Retina (tissue), 1 donor: ENCODE measurements around the gene DNAH10.

Experiments
- DNase-seq: peaks from one replicate; pipeline ENCODE4 v3.0.0-alpha.2; 2016

The DNAH10 gene

DNA sequence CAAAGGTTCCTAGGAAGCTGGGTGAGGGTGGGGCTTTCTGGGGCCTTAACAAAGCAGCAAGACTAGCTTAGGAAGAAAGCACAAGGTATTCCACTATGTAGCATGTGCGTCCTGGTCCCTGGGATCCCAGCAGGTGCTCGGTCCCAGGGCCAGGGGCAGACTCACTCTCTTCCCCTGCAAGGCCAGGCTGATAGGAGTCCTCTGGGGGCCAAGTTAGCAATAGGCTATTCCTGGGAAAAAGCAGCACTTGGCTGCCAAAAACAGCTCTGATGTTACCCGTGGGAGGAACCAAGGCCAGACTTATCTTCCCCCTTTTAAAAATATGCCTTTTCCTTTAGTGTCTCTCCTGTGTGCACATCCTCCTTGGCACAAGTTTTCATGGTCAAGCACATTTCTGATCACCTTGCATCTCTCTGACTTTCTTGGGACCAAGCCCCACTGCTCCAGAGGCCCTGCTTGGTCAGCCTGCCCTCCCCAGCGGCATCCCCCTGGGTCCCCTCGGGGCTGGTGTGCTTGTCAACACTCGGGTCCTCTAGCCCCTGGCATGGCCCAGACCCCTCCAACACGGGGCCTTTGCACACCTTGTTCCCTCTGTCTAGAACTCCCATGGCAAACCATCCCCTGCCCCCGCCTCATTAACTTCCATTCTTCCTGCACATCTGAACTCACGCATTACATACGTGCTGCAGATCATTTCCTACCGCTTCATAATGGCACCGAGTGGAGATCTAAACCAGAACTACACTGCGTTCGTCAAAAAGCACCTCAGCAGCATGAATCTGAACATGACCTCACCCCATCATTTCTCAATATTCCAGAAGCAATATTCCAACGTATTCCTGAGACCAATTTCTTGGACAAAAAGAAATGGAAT is 188.6 kb downstream of the DNAH10 start:
- no peak for DNase-seq

DNA sequence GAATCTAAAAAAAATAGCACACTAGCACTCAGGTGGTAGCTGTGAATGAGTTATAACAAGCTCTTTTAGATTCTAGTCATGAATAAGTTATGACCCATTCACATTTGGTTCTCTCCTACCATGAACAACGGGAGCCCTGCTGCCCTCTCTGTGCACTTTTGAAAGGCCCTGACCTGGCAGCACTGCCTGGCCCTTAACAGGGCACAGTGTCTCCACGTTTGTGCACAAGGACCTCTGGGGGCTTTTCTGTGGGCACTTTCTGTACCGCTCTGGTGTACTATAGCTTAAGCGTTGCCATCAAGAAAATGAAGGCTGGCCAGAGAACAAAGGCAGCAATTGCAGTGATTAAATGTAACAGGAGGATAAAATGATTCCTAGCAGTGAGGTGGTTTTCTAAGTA is 189.4 kb downstream of the DNAH10 start:
- DNase-seq = no peak

DNA sequence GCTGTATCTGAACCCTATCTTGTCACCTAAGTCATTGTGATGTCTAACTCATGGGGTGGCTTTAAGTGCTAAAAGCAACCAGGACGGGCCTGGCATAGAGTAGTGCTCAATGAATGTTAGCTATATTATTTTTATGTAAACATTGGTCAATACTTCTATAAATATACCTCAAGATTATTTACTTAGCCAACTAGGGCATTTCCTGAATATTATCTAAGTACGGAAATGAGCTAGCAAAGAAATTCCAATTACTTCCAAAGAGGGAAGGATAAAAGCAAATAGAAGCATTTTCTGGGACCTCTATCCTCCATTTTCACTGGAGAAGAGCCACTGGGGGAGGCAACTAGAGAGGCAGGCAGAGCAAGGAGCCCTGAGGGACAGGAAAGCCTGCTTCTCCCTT is 189.9 kb downstream of the DNAH10 start:
- DNase-seq = no peak

DNA sequence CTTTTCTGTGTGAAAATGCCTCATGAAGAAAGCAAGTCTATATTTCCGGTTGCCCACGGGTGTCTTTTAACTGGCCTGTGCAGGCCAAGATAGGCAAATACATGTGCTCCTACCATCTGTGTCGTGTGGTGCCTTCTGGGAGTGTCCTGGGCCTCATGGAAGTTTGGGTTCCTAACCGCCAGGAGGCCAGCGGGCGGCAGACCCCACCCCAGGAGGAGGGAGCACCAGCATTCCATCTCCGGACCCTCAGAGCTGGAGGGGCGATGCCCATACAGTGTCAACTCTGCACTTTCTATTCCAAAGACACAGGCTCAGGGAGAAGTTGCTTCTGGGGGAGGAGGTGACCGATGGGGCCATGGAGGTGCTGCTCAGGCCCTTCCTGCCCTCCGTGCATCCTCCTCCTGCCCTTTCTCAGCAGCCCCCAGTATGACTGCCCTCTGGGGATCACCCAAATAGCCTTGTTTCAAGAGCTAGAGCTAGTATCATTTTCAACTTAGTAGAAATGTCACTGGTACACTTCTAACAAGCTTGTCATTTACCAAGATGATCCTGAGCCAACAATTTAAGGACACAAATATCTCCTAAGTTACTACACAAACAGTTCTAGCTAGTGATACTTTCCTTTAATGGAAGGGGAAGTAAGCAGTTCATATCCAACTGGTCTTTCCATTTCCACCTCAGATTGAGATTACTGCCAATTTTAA is 192.7 kb downstream of the DNAH10 start:
- no peak for DNase-seq

DNA sequence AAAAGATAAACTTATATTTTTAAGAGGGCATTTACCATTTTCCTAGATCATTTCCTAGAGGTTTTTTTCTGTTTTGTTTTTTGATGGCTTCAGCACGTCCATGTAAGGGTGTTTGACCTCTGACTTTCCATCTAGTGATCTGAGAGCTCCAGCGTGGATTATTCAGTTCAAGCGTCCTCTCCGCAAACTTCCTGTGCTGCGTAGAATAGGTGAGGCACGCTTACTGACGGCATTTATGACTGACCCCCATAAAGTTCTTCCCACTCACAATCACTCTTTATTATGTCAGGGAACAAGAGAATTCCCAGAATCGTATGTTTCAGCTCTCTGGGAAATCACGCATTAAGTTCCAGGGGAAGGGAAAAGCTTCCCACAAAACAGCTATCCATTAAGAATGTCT is 194.1 kb downstream of the DNAH10 start:
- no peak for DNase-seq

DNA sequence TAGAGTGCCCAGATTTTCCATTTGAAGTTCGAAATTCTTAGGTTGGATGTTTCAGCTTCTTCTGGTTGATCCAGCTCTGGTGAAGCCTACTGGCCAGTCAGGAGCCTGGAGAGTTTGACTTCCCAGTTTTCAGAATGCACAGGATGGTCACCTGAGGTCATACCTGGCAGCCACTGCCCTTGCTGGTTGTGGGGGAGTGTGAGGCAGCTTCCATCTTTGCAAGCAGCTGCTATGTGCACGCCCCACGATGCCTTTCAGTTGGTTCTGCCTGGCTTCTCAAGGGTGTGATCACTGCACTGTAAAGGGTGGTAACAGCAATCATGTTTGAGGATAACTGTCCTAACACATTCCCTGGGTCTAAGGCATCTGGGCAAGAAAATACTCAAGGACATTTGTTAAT is 195.1 kb downstream of the DNAH10 start:
- DNase-seq = no peak

DNA sequence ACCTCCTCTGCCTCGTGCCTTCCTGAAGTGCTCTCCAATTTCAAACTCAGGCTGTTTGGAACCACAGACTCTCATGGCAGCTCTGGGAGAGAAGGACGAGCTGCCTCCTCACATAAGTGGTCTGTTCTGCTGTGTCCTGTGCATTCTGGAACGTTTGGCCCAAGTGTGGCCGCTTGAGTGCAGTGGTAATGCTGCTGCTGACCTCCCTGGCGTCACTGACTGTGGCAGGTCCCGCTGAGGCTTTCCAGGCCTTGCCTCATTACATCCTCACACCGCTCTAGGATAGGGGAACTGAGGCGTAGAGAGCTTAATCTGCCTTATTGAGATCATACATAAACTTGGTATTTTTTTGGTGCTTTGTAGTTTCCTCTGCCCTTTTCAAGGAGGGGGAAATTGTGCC is 196.4 kb downstream of the DNAH10 start:
- peak; percentile 51 for DNase-seq

DNA sequence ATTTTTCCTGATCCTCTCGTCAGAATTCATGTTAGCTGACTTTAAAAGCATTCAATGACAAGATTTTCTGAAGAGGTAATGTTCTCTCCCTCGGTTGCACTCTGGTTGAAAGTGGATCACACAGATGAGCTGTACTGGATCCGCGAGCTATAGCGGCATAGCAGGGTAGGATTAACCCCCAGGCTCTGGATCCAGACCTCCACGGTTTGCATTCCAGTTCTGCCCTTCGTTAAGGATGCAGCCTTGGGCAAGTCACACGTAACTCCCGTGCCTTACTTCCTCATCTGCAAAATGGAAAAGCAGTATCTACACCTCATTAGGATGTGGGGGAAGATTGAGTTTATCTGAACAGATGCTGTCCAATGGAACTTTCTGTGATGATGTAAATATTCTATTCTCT is 196.8 kb downstream of the DNAH10 start:
- no peak for DNase-seq

DNA sequence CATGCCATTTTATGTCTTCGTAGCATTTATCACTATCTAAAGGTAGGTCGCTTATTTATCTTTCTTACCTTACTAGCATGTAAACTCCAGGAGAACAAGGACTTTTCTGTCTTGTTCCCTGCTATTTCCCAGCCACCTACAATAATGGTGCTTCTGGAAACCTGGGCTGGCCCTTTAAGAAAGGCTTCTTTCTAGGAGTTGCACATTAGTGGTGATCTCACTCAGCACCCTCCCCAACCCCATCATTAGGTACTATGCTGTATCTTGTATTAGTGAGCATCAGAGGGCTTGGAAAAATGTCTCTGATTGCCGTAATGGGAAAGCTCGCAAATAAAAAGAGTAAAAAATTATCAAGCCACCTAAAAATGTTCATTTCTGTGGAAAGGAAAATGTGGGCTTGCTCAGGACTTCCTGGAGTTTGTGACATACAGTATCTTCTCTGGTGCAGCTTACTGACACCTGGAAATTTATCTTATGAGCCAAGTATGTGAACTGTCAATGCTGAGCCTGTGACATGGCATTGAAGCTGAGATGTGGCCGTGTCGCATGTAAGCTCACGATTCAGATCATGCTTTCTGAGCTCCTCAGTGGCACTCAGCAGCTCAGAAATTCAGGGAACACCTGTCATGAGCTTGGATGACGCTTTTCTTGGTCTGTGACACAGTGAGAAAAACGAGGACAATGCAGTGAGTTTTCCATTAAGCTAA is 198.1 kb downstream of the DNAH10 start:
- DNase-seq = no peak

DNA sequence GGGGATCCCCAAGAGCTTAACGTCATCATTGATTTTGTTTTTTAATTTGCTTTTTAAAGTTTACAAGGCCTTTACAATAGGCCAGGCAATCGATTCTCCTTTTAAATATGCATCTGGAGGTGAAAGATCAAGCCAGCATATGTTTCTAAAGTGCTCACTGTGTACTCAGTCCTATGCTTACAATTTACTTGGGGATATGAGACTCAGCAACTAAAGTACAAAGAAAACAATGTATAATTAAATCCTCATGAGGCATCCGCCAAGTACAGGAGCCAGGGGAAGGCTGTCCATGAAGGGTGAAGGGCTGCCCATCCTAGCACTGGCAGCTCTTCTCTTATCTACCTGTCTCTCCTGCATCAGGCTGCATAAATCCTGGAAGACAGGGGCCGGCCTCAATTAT is 198.8 kb downstream of the DNAH10 start:
- no peak for DNase-seq

DNA sequence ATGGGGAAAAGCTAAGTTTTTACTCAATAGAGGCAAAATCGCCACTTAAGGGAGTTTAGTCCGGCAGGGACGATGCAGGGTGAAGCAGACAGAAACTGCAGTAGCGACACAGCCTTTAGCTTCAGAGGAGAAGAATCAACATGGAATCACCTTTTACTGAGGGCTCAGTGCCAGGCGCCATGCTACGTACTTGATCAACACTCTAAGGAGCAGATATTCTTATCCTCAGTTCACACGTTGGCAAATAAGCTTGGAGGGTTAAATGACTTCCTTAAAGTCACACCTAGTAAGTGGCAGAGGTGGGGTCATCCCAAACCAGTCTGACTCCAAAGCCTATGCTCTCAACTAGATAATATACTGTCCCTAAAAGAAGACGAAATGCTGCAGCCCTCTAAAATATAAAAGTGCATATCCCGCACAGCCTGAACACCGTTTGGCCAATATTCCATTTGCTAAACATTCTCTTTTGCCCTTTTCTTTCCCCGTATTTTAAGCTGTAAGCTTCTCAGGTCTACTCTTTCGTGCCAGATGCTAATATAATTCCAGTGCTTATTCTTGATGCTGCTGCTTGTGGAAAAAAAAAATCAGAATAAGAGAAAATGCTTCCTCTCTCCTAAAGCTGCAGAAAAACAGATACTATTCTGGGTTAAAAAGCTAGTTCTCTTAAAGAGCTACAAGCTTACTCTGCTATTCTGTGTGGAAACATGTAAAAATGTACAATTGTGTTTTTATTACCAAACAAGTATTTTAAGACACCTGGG is 199.7 kb downstream of the DNAH10 start:
- DNase-seq = no peak

DNA sequence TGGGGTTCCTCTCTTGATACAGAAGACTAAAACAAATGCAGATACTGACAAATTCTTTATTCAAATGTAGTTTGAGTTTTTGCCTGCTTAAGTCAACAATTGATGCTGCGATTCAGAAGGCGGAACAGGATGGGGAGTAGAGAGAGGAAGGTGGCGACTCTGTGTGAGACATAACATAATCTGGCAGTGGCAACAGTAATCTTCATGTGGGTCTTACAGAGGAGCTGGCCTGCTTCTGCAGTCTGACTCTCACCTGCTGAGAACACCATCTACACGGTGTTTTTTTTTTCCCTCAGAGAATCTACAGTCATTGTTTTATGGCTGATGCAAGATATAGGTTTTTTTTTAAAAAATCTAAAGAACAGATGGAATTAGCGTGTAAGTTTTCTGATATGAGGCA is 200.4 kb downstream of the DNAH10 start:
- no peak for DNase-seq

DNA sequence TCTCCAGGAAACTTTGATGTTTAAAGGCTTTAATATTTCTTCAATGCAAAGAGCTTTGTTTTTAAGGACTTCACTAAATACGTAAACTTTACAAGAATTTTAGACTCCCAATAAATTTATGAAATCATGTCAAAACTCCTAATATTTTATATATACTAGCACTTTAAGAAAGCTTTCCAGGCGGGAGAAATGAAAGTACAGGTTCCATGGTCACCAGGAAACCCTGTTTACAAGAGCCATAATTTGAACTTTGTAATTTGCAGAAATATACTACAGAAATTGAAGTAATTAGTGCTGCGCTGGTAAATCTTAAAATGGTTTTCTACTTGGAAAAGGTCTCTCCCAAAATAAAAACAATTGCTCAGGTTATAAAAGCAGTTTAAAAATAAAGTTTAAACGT is 201.7 kb downstream of the DNAH10 start:
- no peak for DNase-seq

DNA sequence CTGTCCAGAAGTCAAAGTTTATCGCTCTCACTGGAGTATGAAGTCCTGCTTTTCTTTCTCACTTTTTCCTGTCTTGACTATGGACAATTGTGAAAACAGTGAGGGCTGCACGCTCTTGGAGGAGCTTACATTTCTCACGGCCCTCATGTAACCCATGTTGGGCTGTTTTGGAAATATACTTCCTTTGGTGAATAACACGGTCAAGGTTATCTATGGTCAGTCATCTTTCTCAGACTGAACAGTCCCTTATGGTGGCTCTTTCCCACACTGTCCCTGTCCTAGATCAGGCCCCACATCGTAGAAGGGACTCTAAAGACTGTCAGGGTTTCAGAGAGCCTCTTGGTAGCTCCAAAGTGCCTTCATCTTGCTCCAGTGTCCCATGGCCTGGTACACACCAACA is 203.3 kb downstream of the DNAH10 start:
- no peak for DNase-seq

DNA sequence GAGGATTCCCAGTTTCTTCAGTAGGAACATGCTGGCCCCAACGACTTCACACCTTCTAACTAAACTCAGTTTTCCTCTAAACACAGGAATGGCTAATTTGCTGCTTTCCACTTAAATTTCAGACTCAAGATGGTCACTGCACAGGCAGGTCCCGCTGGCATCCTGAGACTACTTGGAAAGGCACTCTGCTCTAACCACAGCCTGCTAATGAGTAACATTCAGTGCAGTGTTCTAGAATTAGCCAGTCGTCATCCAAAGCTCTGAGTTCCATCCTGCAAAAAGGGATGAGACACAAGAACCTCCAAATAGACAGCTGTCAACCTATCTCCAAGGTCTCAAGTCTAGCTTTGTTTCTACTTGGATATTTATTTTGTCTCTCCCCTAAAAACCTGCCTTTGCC is 204.5 kb downstream of the DNAH10 start:
- DNase-seq = no peak

DNA sequence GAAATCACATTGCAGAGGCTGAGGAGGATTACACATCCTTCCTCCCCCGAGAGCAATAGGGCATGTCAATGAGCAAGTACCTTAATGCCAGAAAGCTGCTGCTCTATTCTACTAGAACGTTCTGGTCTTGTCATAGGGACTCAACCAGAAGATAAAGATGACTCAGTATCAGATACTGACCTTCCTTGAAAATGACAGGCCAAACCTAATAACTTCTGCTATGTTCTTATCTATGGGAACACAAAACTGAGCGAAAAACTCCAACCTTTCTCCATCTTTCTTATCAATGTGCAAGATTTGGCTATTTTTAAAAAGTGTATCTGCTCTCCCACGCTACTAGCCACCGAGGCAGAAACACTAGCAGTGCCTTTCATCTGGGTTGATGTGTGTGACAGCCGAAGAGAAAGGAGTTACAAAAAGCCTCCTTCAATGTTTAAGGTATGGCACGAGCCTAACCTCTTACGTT is 205.1 kb downstream of the DNAH10 start:
- no peak for DNase-seq

DNA sequence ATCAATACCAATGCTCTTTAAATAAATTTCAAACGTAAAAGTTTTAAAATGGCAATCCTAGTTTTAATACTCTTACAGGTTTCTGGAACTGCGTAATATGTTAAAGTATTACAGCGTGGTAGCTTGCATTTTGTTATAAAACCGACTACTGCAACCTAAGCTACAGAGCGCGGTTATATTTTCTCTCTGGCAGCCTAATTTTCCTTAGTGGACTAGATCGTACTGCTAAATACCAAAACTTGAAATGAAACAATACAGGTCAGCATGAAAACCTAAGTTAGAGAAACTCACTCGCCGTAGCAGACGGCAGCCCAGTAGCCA is 209.3 kb downstream of the DNAH10 start:
- DNase-seq = no peak

DNA sequence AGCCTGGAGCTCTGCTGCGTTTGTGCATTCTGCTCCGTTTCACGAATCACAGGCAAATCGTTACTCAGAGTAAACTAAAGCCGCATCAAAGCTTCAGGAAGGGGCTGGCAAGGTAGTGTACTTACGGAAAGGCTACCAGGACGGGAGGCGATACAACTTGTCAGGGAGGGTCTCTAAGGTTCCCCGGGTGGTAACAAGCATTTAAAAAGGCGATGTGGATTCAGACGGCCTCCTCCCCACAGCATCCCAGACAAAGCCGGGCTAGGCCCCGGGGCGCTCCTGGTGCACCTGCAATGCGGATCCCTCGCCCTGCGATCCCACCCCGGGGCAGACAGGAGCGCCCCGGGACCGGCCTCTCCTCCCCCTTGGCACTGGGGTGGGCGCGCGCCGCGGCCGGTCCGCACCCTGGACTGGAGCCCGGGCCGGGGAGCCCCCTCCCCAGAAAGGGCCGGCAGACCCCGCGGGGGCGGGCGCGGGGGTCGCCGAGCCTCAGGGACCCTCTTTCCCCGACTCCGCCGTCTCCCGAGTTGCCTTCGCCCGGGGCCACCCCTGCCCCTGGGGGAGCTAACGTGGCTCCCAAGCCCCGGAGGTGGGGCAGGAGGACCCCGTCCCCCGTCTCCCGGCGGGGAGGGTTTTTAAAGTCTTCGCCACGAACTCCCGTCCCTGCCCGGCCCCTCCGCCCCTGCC is 209.8 kb downstream of the DNAH10 start:
- peak; percentile 74 for DNase-seq

DNA sequence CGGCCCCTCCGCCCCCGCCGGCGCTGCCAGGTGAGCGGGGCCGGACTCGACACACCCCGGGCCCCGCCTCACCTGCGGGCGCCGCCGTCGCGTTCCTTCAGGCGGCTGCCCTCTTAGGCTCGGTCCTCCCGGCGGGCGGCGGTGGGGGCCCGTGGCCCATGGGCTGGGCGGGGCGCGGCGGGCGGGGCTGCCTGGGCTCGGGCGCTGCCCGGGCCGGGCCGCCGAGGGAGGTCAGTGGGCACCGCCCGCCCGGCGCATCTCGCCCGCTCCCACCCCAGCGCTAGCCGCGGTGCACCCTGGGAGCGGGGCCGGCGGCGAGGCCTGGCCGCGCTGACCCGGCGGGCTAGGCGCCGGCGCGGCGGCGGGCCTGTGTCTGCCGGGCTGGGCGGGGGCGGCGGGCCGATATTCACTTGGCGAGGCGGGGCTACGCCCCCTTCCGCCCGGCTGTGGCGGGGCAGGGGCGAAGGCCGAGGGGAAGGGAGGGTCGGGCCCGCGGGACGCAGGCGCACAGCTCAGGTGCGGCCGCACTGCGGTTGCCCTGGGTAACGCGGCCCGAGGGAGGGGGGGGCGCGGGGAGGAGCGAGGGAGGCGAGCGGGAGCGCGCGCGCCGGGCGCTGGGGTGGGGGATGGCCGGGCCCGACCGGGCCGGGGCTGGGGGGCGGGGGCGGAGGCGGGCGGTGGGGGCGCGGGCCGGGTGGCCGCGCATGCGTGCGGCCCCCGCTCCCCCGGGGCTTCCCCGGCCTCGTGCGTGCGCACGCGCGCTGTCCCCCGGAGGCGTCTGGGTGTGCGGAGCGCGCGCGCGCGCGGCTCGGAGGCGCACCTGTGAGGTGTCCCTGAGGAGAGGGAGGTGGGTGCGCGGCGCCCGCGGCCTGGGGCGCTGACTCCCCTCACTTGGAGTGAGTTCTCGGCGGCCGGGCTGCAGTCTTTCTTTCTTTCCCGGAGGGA is 210.6 kb downstream of the DNAH10 start, which contains the start of the genes CCDC92 and ZNF664:
Gene CCDC92, minus strand, starts transcription at position 375 of the 945 bp plus-strand sequence. CDS start 28,526 bp downstream, outside the sequence.
Gene ZNF664, plus strand, starts transcription at position 759 of the 945 bp plus-strand sequence. CDS start 38,930 bp downstream, outside the sequence.
- DNase-seq = peak; percentile 84

DNA sequence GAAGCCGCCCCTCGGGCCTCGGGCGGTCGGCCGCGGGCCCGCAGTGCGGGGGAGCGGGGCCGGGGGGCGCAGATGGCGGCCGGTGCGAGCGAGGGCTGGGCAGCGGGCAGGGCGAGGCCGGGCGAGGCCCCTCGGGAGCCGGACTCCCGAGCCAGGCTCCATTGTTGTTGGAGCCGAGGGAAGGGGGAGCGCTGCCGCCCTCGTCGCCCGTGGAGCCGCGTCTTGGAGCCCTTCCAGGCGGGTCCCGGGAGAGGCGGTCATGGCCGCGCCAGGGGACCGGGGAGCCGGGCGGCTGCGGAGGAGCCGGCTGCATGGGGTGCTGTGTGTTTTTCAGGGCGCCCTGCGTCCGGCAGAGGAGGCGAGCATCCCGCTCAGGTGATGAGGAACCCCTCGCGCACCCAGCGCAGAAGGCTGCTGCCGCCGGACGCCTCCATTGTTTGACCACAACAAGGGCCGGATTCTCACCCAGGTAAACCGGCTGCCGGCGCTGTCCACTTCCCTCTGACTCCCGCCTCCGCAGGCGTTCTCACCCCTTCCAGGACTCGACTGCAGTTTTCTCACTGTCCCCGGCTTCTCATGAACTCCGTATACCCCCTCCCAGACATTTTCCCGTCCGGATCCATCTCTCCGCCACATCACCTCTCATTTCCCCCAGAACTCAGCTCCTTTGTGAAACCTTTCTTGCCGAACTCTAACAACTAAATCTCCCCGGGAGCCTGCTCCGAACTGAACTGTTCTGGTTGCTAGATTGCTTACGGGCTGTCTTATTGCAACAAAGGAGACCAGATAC is 211.6 kb downstream of the DNAH10 start:
- DNase-seq = peak; percentile 76
